Epithelial cell of proximal tubule (primary cell): ENCODE data around the gene ADGRA3. TPM values are rescaled to one million over a fixed set of nuclear protein-coding genes. Genes with fewer than 3 reads are reported as not detected.

ENCODE experiments used
- DNase-seq: peaks from one replicate; pipeline ENCODE4 v3.0.0-alpha.2; 2011; ENCODE audit warnings: low read depth
- H3K4me3 ChIP-seq: 2 replicates; pipeline ENCODE4 v1.5.1; 2011; ENCODE audit warnings: low read depth, mild to moderate bottlenecking, low read length
- total RNA-seq: library from RNA; depleted of rRNA; stranded (reverse); fragments of >200 nt; gene quantifications from 2 replicates; pipeline ENCODE4 v1.2.3, GENCODE V29; 2015
- TF ChIP-seq, protein P1 (sequence below): conservative IDR thresholded peaks from 2 replicates; pipeline ENCODE4 v1.5.1; 2012; ENCODE audit warnings: low read depth, mild to moderate bottlenecking, low read length

Gene ADGRA3
- total RNA-seq, 1 donor from 2014 or later = 35.3 TPM

DNA sequence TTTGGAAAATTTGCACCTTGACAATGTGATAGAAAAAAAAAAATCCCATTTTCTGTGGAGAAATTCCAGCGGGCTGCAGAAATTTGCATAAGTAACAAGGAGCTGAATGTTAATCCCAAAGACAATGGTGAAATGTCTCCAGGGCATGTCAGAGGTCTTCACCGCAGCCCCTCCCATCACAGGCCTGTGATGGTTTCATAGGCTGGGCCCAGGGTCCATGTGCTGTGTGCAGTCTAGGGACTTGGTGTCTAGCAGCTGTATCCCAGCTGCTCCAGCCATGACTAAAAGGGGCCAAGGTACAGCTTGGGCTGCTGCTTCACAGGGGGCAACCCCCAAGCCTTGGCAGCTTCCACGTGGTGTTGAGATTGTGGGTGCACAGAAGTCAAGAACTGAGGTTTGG is 85.2 kb downstream of the ADGRA3 start:
- TF ChIP-seq, protein P1, sequence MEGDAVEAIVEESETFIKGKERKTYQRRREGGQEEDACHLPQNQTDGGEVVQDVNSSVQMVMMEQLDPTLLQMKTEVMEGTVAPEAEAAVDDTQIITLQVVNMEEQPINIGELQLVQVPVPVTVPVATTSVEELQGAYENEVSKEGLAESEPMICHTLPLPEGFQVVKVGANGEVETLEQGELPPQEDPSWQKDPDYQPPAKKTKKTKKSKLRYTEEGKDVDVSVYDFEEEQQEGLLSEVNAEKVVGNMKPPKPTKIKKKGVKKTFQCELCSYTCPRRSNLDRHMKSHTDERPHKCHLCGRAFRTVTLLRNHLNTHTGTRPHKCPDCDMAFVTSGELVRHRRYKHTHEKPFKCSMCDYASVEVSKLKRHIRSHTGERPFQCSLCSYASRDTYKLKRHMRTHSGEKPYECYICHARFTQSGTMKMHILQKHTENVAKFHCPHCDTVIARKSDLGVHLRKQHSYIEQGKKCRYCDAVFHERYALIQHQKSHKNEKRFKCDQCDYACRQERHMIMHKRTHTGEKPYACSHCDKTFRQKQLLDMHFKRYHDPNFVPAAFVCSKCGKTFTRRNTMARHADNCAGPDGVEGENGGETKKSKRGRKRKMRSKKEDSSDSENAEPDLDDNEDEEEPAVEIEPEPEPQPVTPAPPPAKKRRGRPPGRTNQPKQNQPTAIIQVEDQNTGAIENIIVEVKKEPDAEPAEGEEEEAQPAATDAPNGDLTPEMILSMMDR = no peak
- H3K4me3 ChIP-seq = no peak overlapping the region
- no peak for DNase-seq

DNA sequence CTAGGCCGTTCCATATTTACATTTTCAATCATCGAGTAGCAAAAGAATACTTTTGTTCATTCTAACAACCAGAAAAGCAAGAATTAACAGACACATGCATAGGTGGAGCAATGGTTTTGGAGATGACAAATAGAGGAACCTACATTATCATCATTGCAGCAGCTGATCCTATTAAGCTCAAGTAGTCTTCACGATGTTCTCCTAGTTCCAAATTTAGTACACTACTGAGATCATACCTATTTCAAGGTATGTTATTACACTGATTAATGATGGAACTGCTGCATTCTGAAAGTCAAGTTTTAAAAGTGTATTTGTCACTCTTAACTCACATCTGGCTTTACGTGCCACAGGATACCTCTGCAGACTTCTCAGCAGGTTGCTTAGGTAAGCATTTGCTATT is 87.4 kb downstream of the ADGRA3 start:
- TF ChIP-seq, protein P1 = no peak
- DNase-seq = no peak
- no peak overlapping the region for H3K4me3 ChIP-seq

DNA sequence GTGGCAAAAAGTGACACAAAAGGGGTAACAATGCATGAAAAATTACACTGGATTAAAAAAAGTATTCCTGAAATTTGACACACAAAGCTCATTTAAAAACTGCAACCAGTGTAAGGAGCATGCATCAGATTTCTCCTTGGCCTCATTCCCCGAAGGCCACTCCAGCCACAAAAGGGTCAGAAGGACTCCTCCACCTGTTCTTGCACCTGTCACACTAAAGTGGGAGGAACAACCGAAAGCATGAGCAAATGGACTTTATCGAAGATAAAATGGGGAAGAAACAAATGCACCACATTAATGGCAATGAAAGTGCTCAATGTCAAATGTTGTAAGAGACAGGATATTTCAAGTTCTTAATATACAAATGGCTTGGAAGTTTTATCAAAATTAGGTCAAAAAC is 88.2 kb downstream of the ADGRA3 start:
- DNase-seq = no peak
- TF ChIP-seq, protein P1 = no peak
- no peak overlapping the region for H3K4me3 ChIP-seq

DNA sequence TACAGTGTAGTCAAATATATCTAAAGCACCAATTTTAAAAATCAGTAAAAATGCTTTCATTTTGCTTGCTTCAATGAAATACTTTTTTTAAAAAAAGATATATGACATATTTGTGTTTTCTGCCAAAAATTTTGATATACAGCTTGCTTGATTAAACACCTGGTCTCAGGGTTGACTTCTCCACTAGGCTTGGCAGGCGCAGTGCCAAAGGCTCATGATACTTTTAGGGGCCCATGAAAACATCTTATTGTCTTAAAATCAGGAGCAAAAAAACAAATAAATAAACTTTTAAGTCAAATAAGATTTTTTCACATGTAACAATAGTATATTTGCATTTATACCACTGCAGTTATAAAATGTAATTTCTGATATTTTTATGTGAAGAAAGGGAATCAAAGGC is 95.6 kb downstream of the ADGRA3 start:
- no peak for DNase-seq
- no peak overlapping the region for H3K4me3 ChIP-seq
- TF ChIP-seq, protein P1 = no peak

DNA sequence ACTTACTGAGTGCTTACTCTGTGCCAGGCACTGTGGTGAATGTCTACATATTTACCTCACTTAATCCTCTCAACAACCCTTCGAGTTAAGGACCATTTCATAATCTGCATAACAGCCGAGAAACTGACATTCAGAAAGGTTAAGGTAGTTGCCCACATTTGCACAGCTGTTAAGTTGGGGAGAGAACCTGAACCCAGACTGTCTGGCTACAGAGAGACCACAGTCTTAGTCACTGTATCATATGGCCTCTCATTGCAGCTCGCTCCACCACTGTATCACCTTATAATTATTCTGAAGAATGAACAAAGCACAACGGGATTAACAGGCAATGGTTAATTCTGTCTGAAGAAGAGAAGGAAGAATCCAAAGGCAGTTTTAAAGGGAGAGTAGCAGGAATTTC is 98.5 kb downstream of the ADGRA3 start:
- no peak overlapping the region for H3K4me3 ChIP-seq
- TF ChIP-seq, protein P1 = no peak
- no peak for DNase-seq

DNA sequence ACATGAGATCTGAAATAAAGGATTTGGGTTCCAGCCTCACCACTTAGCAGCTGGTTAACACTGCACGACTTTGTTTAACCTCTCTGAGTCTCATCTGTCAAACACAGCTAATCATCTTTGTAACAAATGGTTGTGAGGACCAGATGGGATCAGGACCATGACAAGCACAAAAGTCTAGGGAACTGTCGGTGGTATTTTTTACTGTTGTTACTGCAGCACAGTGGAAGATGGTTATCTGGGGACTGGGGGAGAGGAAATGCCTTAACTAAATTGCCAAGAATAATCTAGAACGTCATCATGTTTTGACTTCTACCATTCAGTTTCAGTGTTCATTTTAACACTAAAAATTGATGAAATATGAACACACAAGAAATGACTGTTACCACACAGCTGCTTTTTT is 99.5 kb downstream of the ADGRA3 start:
- TF ChIP-seq, protein P1 = no peak
- no peak for DNase-seq
- no peak overlapping the region for H3K4me3 ChIP-seq

DNA sequence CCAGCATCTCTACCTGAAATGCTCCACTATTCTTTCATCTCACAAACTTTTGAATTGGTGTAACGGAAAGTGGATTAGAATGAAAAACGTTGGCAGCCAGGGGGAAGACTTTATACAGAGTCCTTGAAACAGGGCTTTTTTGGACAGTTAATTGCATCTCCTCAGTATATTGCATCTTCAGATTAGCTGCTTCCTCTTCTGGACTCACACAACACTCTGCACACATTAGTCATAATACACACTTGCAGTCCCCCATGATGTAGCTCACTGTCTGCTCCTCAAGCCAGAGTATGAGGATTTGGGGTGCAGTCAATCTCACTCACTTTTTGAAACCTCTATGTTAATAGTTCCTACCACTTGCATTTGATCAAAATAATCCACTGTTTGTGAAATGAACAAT is 101.0 kb downstream of the ADGRA3 start:
- no peak for DNase-seq
- TF ChIP-seq, protein P1 = no peak
- no peak overlapping the region for H3K4me3 ChIP-seq
